B cell (primary cell): ENCODE measurements around the gene DNAJB1. TPM values are rescaled to one million over a fixed set of nuclear protein-coding genes. Genes with fewer than 3 reads are reported as not detected.
A peak's percentile ranks its signal among the peaks of the same experiment; 100 is the strongest.

Experiments
- ATAC-seq: fragments of 200-7000 bp; cut with Tn5 transposase; one replicate; pipeline ENCODE4 v1.10.0; 2021; ENCODE audit warnings: low read depth, mild to moderate bottlenecking, moderate number of reproducible peaks, moderate library complexity
- CTCF ChIA-PET: fragments of 350-600 bp; sonication (Branson Sonifier 250); formaldehyde crosslinking; loops from one replicate; lab custom pipeline; 2021; ENCODE audit warnings: antibody characterized with exemption, inconsistent platforms; lab: Charles Lee
- POLR2A ChIA-PET: fragments of 350-600 bp; sonication (Branson Sonifier 250); formaldehyde crosslinking; loops from one replicate; lab custom pipeline; 2021; ENCODE audit warnings: antibody characterized with exemption; lab: Charles Lee
- DNase-seq: peaks from one replicate; pipeline ENCODE4 v3.0.0; 2013
- H2AFZ ChIP-seq: 2 replicates; pipeline ENCODE4 v1.6.1; 2012; ENCODE audit warnings: mild to moderate bottlenecking, low read depth, low read length; ENCODE audit not compliant: insufficient read depth, poor library complexity, severe bottlenecking
- H3K27ac ChIP-seq, 2 donors: 1 replicate in 1 of 2; 2 replicates in 1 of 2; pipeline ENCODE4 v1.5.1; 2012 to 2013; ENCODE audit warnings: low read length in 2 of 2, mild to moderate bottlenecking in 2 of 2, moderate library complexity in 1 of 2
- H3K27me3 ChIP-seq, 4 experiments: fragments of 200-600 bp in 1 of 4; sonication (generic) in 1 of 4; replicated peaks in 1 of 4; 1 replicate in 2 of 4; 2 replicates in 2 of 4; pipeline versions ENCODE4 v1.6.1 to v1.7.0; 2013 to 2016; ENCODE audit warnings: low read length in 3 of 4, mild to moderate bottlenecking in 2 of 4, mixed read lengths in 1 of 4, moderate library complexity in 1 of 4; ENCODE audit not compliant: insufficient read depth in 4 of 4, control insufficient read depth in 3 of 4; ENCODE audit errors: control extremely low read depth in 1 of 4
- H3K36me3 ChIP-seq, 2 experiments: replicated peaks in 1 of 2; 1 replicate in 1 of 2; 2 replicates in 1 of 2; pipeline versions ENCODE4 v1.6.1 to v1.7.1; 2013; ENCODE audit warnings: low read length in 1 of 2; ENCODE audit not compliant: insufficient read depth in 2 of 2, control insufficient read depth in 1 of 2; ENCODE audit errors: control extremely low read depth in 1 of 2, extremely low read depth in 1 of 2
- H3K4me1 ChIP-seq, 2 donors: fragments of 200-600 bp in 1 of 2; sonication (generic) in 1 of 2; 1 replicate in 1 of 2; 2 replicates in 1 of 2; pipeline versions ENCODE4 v1.5.1 to v1.6.1; 2013 to 2017; ENCODE audit warnings: low read length in 2 of 2; ENCODE audit not compliant: control insufficient read depth in 2 of 2, insufficient read depth in 2 of 2
- H3K4me2 ChIP-seq: replicated peaks from 2 replicates; pipeline ENCODE3; 2012; ENCODE audit warnings: mild to moderate bottlenecking, low read depth, low read length; ENCODE audit not compliant: poor library complexity, severe bottlenecking
- H3K4me3 ChIP-seq, 5 experiments: fragments of 200-600 bp in 1 of 5; sonication (generic) in 1 of 5; 1 replicate in 3 of 5; 2 replicates in 2 of 5; pipeline versions ENCODE4 v1.5.1 to v1.7.0; 2011 to 2016; ENCODE audit warnings: low read length in 4 of 5, mild to moderate bottlenecking in 4 of 5, low read depth in 2 of 5, control low read depth in 1 of 5, moderate library complexity in 1 of 5; ENCODE audit not compliant: insufficient read depth in 1 of 5; ENCODE audit errors: control extremely low read depth in 1 of 5, extremely low read depth in 1 of 5
- H3K79me2 ChIP-seq: fragments of 200-600 bp; sonication (generic); one replicate; pipeline ENCODE4 v1.6.0; 2016; ENCODE audit warnings: low read length; ENCODE audit not compliant: control insufficient read depth, insufficient read depth
- H3K9ac ChIP-seq: fragments of 200-600 bp; sonication (generic); 2 replicates; pipeline ENCODE4 v1.6.1; 2017; ENCODE audit warnings: mild to moderate bottlenecking, low read length, moderate library complexity
- H3K9me3 ChIP-seq, 3 donors: one replicate each; pipeline versions ENCODE4 v1.6.1 to v1.7.1; 2013; ENCODE audit warnings: low read length in 2 of 3; ENCODE audit not compliant: control insufficient read depth in 2 of 3, insufficient read depth in 1 of 3; ENCODE audit errors: control extremely low read depth in 1 of 3
- H4K20me1 ChIP-seq: 2 replicates; pipeline ENCODE4 v1.6.0; 2012; ENCODE audit warnings: mild to moderate bottlenecking, low read length; ENCODE audit not compliant: insufficient read depth, control insufficient read depth, poor library complexity, severe bottlenecking
- H3K27ac Mint-ChIP-seq: one replicate; pipeline ENCODE4 v1.8.0; 2021; ENCODE audit warnings: mixed read lengths
- H3K27me3 Mint-ChIP-seq: one replicate; pipeline ENCODE4 v1.8.0; 2021; ENCODE audit warnings: mixed read lengths
- H3K4me1 Mint-ChIP-seq: one replicate; pipeline ENCODE4 v1.8.0; 2021; ENCODE audit warnings: mixed read lengths
- H3K4me3 Mint-ChIP-seq: one replicate; pipeline ENCODE4 v1.8.0; 2021; ENCODE audit warnings: mixed read lengths
- H3K9me3 Mint-ChIP-seq: one replicate; pipeline ENCODE4 v1.8.0; 2022; ENCODE audit warnings: mixed read lengths; ENCODE audit not compliant: insufficient read depth
- CTCF ChIP-seq: fragments of 200-600 bp; IDR thresholded peaks from one replicate; pipeline ENCODE4 v1.8.0; 2022; ENCODE audit warnings: antibody characterized with exemption, mild to moderate bottlenecking
- EZH2 ChIP-seq: IDR thresholded peaks from 2 replicates; pipeline ENCODE4 v1.6.1; 2012; ENCODE audit warnings: borderline replicate concordance, low read depth, mild to moderate bottlenecking, moderate library complexity, low read length; ENCODE audit not compliant: insufficient read depth, poor library complexity, severe bottlenecking
- WGBS: methylation state at CpG from one replicate; pipeline ENCODE4 v1.1.5; 2013; ENCODE audit warnings: missing lambda C conversion rate; ENCODE audit not compliant: insufficient coverage; 5-methylcytosine and 5-hydroxymethylcytosine counted together
- intact Hi-C: fragments of 100-400 bp; cut with micrococcal nuclease; formaldehyde crosslinking; loops from one replicate; pipeline ENCODE4 v1.10.0; 2022
- polyA plus RNA-seq: library from polyadenylated mRNA; depleted of rRNA; stranded (reverse); fragments of >200 nt; gene quantifications from 2 replicates; pipeline ENCODE4 v1.2.3, GENCODE V29; 2012
- total RNA-seq, 2 donors: library from RNA; stranded (reverse); fragments of 120-200 nt in 1 of 2; gene quantifications; 1 replicate in 1 of 2; 2 replicates in 1 of 2; pipeline versions ENCODE4 v1.2.3 to v1.2.4, GENCODE V29; 2013 to 2022

The DNAJB1 gene
- total and polyA plus RNA-seq, 2 donors (not counting 1 experiment from before 2014, with no cell fraction given) = 72.8 to 194 TPM

GRCh38 chr19:14519860-14520407 lies 1.7 kb upstream of the DNAJB1 start:
- H3K4me3 ChIP-seq = no peak overlapping the region
- H3K9me3 ChIP-seq = no peaks in the 10 kb centered on the region
- TF ChIP-seq EZH2 = no peak
- no peak for TF ChIP-seq CTCF
- intact Hi-C loops = no loop called here
- POLR2A ChIA-PET = no interaction called here
- no peaks in the 10 kb centered on the region for H3K27me3 ChIP-seq
- H3K4me1 ChIP-seq = peaks cover 50 to 55% of the 10 kb centered on the region in 2 donors
- ATAC-seq (no peak), DNase-seq (no peak)
- Mint-ChIP-seq H3K9me3 (no peaks in the 10 kb centered on the region), H3K4me1 (peaks cover 53% of the 10 kb centered on the region), H3K4me3 (peak overlapping the region; percentile 73), H3K27me3 (no peaks in the 10 kb centered on the region), H3K27ac (peak overlapping the region; percentile 85)
- peaks cover 0 to 13% of the 10 kb centered on the region in 2 experiments for H3K36me3 ChIP-seq
- 100% methylated on average over 2 of the region's 2 CpGs for WGBS
- H3K9ac ChIP-seq = no peak overlapping the region
- peak overlapping the region in 1 of 2 donors; percentile 93 for H3K27ac ChIP-seq
- peaks cover 21% of the 10 kb centered on the region for H3K79me2 ChIP-seq
- CTCF ChIA-PET = interaction anchor here (2.4 kb wide), 1 partner anchor 36 kb away, joined by 7 read pairs; no protein-coding TSS in a partner anchor
- peaks cover 31% of the 10 kb centered on the region for H4K20me1 ChIP-seq
- H3K4me2 ChIP-seq = no peak overlapping the region
- no peak overlapping the region for H2AFZ ChIP-seq

- H3K4me3 Mint-ChIP-seq = peak overlapping the region; percentile 73
- WGBS = 100% methylated on average over 11 of the region's 22 CpGs
- H3K4me1 Mint-ChIP-seq = peaks cover 58% of the 10 kb centered on the region
- Histone ChIP-seq H3K36me3 (peaks cover 0 to 19% of the 10 kb centered on the region in 2 experiments), H3K4me3 (peak overlapping the region in 3 of 5 experiments; percentile 48 to 60 (median 57)), H3K27me3 (no peaks in the 10 kb centered on the region), H3K9me3 (no peaks in the 10 kb centered on the region), H3K79me2 (peaks cover 21% of the 10 kb centered on the region), H3K9ac (peak overlapping the region; percentile 56), H4K20me1 (peaks cover 37% of the 10 kb centered on the region), H3K4me1 (peaks cover 56 to 60% of the 10 kb centered on the region in 2 donors), H3K27ac (peak overlapping the region; percentile 85 to 93), H3K4me2 (peak overlapping the region; percentile 93), H2AFZ (peak overlapping the region; percentile 76)
- H3K27me3 Mint-ChIP-seq = no peaks in the 10 kb centered on the region
- H3K27ac Mint-ChIP-seq = peak overlapping the region; percentile 85
- intact Hi-C loops = no loop called here
- CTCF ChIA-PET = no interaction called here
- H3K9me3 Mint-ChIP-seq = no peaks in the 10 kb centered on the region
- ATAC-seq (no peak), DNase-seq (no peak)
- POLR2A ChIA-PET = interaction anchor here (0.6 kb wide), 1 partner anchor 62 kb away, joined by 3 read pairs; no protein-coding TSS in a partner anchor
- TF ChIP-seq CTCF (no peak), EZH2 (no peak)
These were observed 1.2 kb upstream of the DNAJB1 start for GRCh38 chr19:14519245-14519859.
